ENCODE data around the gene ENTPD5.
A peak's percentile ranks its signal among the peaks of the same experiment; 100 is the strongest.

The ENTPD5 gene

GRCh38 chr14:73965216-73965615 lies 53.9 kb downstream of the ENTPD5 start:
- no peak for TF ChIP-seq CTCF (IDR thresholded peaks at IDR 0.05; ENCODE audit: control insufficient read depth, extremely low read depth, insufficient read depth)
- H3K4me3 ChIP-seq (ENCODE audit: low read depth, low read length): no peak overlapping the region
- no peak for DNase-seq (ENCODE audit: low read depth)

- no peak for DNase-seq (ENCODE audit: low read depth)
- TF ChIP-seq CTCF (IDR thresholded peaks at IDR 0.05; ENCODE audit: control insufficient read depth, extremely low read depth, insufficient read depth): no peak
- no peak overlapping the region for H3K4me3 ChIP-seq (ENCODE audit: low read depth, low read length)
Observed at GRCh38 chr14:73961192-73961591, 57.9 kb downstream of the ENTPD5 start.

- H3K4me3 ChIP-seq (ENCODE audit: low read depth, low read length): no peak overlapping the region
- no peak for TF ChIP-seq CTCF (IDR thresholded peaks at IDR 0.05; ENCODE audit: control insufficient read depth, extremely low read depth, insufficient read depth)
- no peak for DNase-seq (ENCODE audit: low read depth)
Observed at GRCh38 chr14:73958591-73958990, 60.5 kb downstream of the ENTPD5 start.

GRCh38 chr14:73955674-73956073 lies 63.4 kb downstream of the ENTPD5 start:
- TF ChIP-seq CTCF (IDR thresholded peaks at IDR 0.05; ENCODE audit: control insufficient read depth, extremely low read depth, insufficient read depth): no peak

GRCh38 chr14:73953731-73954130 lies 65.4 kb downstream of the ENTPD5 start:
- TF ChIP-seq CTCF (IDR thresholded peaks at IDR 0.05; ENCODE audit: control insufficient read depth, extremely low read depth, insufficient read depth): no peak
- no peak for DNase-seq (ENCODE audit: low read depth)
- no peak overlapping the region for H3K4me3 ChIP-seq (ENCODE audit: low read depth, low read length)

More at GRCh38 chr14:73955674-73956073, 63.4 kb downstream of the ENTPD5 start:
- DNase-seq (ENCODE audit: low read depth): no peak
- no peak overlapping the region for H3K4me3 ChIP-seq (ENCODE audit: low read depth, low read length)

- peak; percentile 25; the same call in 1 of the 2 replicates for TF ChIP-seq CTCF (IDR thresholded peaks at IDR 0.05; ENCODE audit: control insufficient read depth, extremely low read depth, insufficient read depth)
- DNase-seq (ENCODE audit: low read depth): peak; percentile 95
- H3K4me3 ChIP-seq (ENCODE audit: low read depth, low read length): peak within 1 kb of the TSS; percentile 90
Observed at GRCh38 chr14:73949752-73950734, 69.0 kb downstream of the ENTPD5 start, which contains the start of the genes COQ6 and FAM161B. Gene COQ6, plus strand, starts transcription at chr14:73950302. Its CDS starts 31 bp downstream, at chr14:73950333. Gene FAM161B, minus strand, starts transcription at chr14:73950094. Its CDS starts 68 bp downstream, at chr14:73950026.
